GM12891 (cell line): ENCODE measurements around the gene SCGB3A2.

Source experiments
- PAX5 ChIP-seq: IDR thresholded peaks from 2 replicates; pipeline ENCODE4 v1.6.1; 2011; ENCODE audit warnings: low read length, moderate library complexity, mild to moderate bottlenecking; ENCODE audit not compliant: insufficient read depth, severe bottlenecking
- POLR2A ChIP-seq: IDR thresholded peaks from 2 replicates; pipeline ENCODE4 v1.6.1; 2011; ENCODE audit warnings: low read depth, low read length, control low read depth
- POLR2AphosphoS5 ChIP-seq: IDR thresholded peaks from 2 replicates; pipeline ENCODE4 v1.6.1; 2011; ENCODE audit warnings: low read depth, low read length, control low read depth
- POU2F2 ChIP-seq: IDR thresholded peaks from 2 replicates; pipeline ENCODE4 v1.6.1; 2011; ENCODE audit warnings: low read depth, mild to moderate bottlenecking, control low read depth, low read length, moderate library complexity
- SPI1 ChIP-seq: IDR thresholded peaks from 2 replicates; pipeline ENCODE4 v1.6.1; 2011; ENCODE audit warnings: low read depth, low read length, control low read depth
- TAF1 ChIP-seq: IDR thresholded peaks from 2 replicates; pipeline ENCODE4 v1.6.1; 2011; ENCODE audit warnings: low read depth, low read length, control low read depth

DNA sequence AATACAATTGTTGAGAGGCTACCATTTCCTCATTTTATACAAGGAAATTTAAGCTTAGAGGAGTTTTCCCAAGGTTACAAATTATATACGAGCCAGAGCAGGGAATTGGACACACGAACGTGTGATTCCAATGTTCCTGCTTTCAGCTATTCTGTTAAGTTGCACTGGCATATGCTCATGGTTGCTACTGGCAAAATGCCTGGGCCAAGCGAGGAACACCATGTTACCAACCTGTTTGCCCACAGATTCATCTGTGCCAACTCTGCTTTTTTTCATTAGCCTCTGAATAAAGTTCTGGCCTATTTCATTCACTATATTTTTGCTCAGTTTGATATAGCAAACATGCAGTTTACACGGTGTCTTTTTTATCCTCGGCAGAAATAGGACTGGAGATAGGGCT lies 32.9 kb downstream of the SCGB3A2 start:
- TF ChIP-seq POLR2A = no peak
- TF ChIP-seq POLR2AphosphoS5 = no peak
- TF ChIP-seq POU2F2 = no peak
- TF ChIP-seq TAF1 = no peak
- no peak for TF ChIP-seq SPI1
- TF ChIP-seq PAX5 = no peak
